K562 treated with DMSO at 1 percent for 12 hours (cell line): ENCODE results near the gene JUN. TPM values are rescaled to one million over a fixed set of nuclear protein-coding genes. Genes with fewer than 3 reads are reported as not detected.

Experiments used
- total RNA-seq: library from RNA; unstranded; fragments of 300-600 nt; gene quantifications from 2 replicates; pipeline ENCODE4 v1.2.3, GENCODE V29; 2022; ENCODE audit not compliant: insufficient read depth

The JUN gene
- total RNA-seq: 24.8 and 41.7 TPM in 2 replicates

GRCh38 chr1:58783993-58784757 is at the start of gene JUN:
JUN (minus strand) TSS chr1:58784047; CDS start chr1:58783070, 977 bp downstream.

Other genes starting within 250 kb of the JUN start
- 3.9 and 10.1 TPM in 2 replicates for gene OMA1, start 237.3 kb downstream of the JUN start, total RNA-seq
- not detected in 2 replicates for gene TACSTD2, start 206.8 kb downstream of the JUN start, total RNA-seq
- gene MYSM1, start 84.0 kb downstream of the JUN start, total RNA-seq: 1.6 and 11.7 TPM in 2 replicates